IPS-18c (cell line): Measurements from ENCODE around the gene WEE2.
A peak's percentile ranks its signal among the peaks of the same experiment; 100 is the strongest.

Source experiments
- H3K4me3 ChIP-seq: 2 replicates; pipeline ENCODE4 v1.7.0; 2013; ENCODE audit warnings: low read depth, mild to moderate bottlenecking, low read length, moderate library complexity; ENCODE audit not compliant: insufficient read depth
- H3K9me3 ChIP-seq: one replicate; pipeline ENCODE4 v1.6.1; 2013; ENCODE audit warnings: mild to moderate bottlenecking, low read length, moderate library complexity; ENCODE audit not compliant: control insufficient read depth, insufficient read depth

The WEE2 gene

GRCh38 chr7:141704112-141704511 is 4.0 kb upstream of the WEE2 start:
- H3K4me3 ChIP-seq: no peak overlapping the region

GRCh38 chr7:141704741-141705140 is 3.4 kb upstream of the WEE2 start:
- Histone ChIP-seq H3K4me3 (no peak overlapping the region), H3K9me3 (no peaks in the 10 kb centered on the region)

More at GRCh38 chr7:141704112-141704511, 4.0 kb upstream of the WEE2 start:
- H3K9me3 ChIP-seq: no peaks in the 10 kb centered on the region

GRCh38 chr7:141706239-141707064 is 1.7 kb upstream of the WEE2 start:
- Histone ChIP-seq H3K4me3 (no peak overlapping the region), H3K9me3 (no peaks in the 10 kb centered on the region)

GRCh38 chr7:141709318-141709717 is 1.2 kb downstream of the WEE2 start:
- Histone ChIP-seq H3K9me3 (no peaks in the 10 kb centered on the region), H3K4me3 (no peak overlapping the region)

GRCh38 chr7:141709749-141710148 is 1.6 kb downstream of the WEE2 start:
- H3K4me3 ChIP-seq: no peak overlapping the region
- H3K9me3 ChIP-seq: no peaks in the 10 kb centered on the region

- Histone ChIP-seq H3K9me3 (no peaks in the 10 kb centered on the region), H3K4me3 (no peak overlapping the region)
Observed at GRCh38 chr7:141710301-141710700, 2.1 kb downstream of the WEE2 start.

GRCh38 chr7:141712603-141713255 is 4.6 kb downstream of the WEE2 start:
- H3K9me3 ChIP-seq: no peaks in the 10 kb centered on the region

GRCh38 chr7:141713890-141714289 is 5.7 kb downstream of the WEE2 start:
- Histone ChIP-seq H3K4me3 (no peak overlapping the region), H3K9me3 (no peaks in the 10 kb centered on the region)

More at GRCh38 chr7:141712603-141713255, 4.6 kb downstream of the WEE2 start:
- no peak overlapping the region for H3K4me3 ChIP-seq

- H3K4me3 ChIP-seq: no peak overlapping the region
- no peaks in the 10 kb centered on the region for H3K9me3 ChIP-seq
Observed at GRCh38 chr7:141714571-141714970, 6.4 kb downstream of the WEE2 start.

GRCh38 chr7:141715018-141715417 is 6.9 kb downstream of the WEE2 start:
- no peaks in the 10 kb centered on the region for H3K9me3 ChIP-seq
- H3K4me3 ChIP-seq: no peak overlapping the region

GRCh38 chr7:141715794-141716689 is 7.9 kb downstream of the WEE2 start:
- H3K9me3 ChIP-seq: no peaks in the 10 kb centered on the region
- H3K4me3 ChIP-seq: no peak overlapping the region

GRCh38 chr7:141717450-141717849 is 9.3 kb downstream of the WEE2 start:
- Histone ChIP-seq H3K9me3 (no peaks in the 10 kb centered on the region), H3K4me3 (no peak overlapping the region)

GRCh38 chr7:141722529-141722928 is 14.4 kb downstream of the WEE2 start:
- Histone ChIP-seq H3K9me3 (no peaks in the 10 kb centered on the region), H3K4me3 (no peak overlapping the region)

- H3K4me3 ChIP-seq: no peak overlapping the region
- H3K9me3 ChIP-seq: no peaks in the 10 kb centered on the region
Observed at GRCh38 chr7:141729020-141729419, 20.9 kb downstream of the WEE2 start.

GRCh38 chr7:141731476-141732149 is 23.5 kb downstream of the WEE2 start:
- Histone ChIP-seq H3K9me3 (no peaks in the 10 kb centered on the region), H3K4me3 (no peak overlapping the region)

- peak overlapping the region; percentile 80 for H3K4me3 ChIP-seq
- H3K9me3 ChIP-seq: no peaks in the 10 kb centered on the region
Observed at GRCh38 chr7:141737118-141737835, 29.1 kb downstream of the WEE2 start.
